ENCODE measurements around the gene SBF2.
"Not testable (repeated sequence)": the region's sequence is repeated elsewhere in the genome, so short reads cannot be mapped to it uniquely, and the experiment has no call there.

The SBF2 gene

GRCh38 chr11:9757809-9758636 is 536.0 kb downstream of the SBF2 start:
- DNase-seq: peak; percentile 93 to 96

- no peak for DNase-seq
Measured at GRCh38 chr11:9756878-9757277, 537.1 kb downstream of the SBF2 start.

GRCh38 chr11:9756461-9756860 is 537.6 kb downstream of the SBF2 start:
- no peak for DNase-seq

- no peak for DNase-seq
Measured at GRCh38 chr11:9755561-9756185, 538.3 kb downstream of the SBF2 start.

- DNase-seq: no peak
Measured at GRCh38 chr11:9754010-9754471, 540.0 kb downstream of the SBF2 start.

GRCh38 chr11:9753021-9753420 is 541.0 kb downstream of the SBF2 start:
- DNase-seq: no peak

GRCh38 chr11:9752091-9752490 is 541.9 kb downstream of the SBF2 start:
- no peak for DNase-seq

GRCh38 chr11:9750551-9750950 is 543.5 kb downstream of the SBF2 start:
- DNase-seq: no peak

GRCh38 chr11:9748361-9748970 is 545.6 kb downstream of the SBF2 start:
- peak; percentile 61 to 63 for DNase-seq

- no peak for DNase-seq
Measured at GRCh38 chr11:9747828-9748227, 546.2 kb downstream of the SBF2 start.

GRCh38 chr11:9747229-9747628 is 546.8 kb downstream of the SBF2 start:
- DNase-seq: no peak

GRCh38 chr11:9745411-9746211 is 548.4 kb downstream of the SBF2 start:
- no peak for DNase-seq

GRCh38 chr11:9743512-9743911 is 550.5 kb downstream of the SBF2 start:
- DNase-seq: not testable (repeated sequence)

- DNase-seq: no peak
Measured at GRCh38 chr11:9741260-9741659, 552.8 kb downstream of the SBF2 start.

- DNase-seq: no peak
Measured at GRCh38 chr11:9740202-9740883, 553.7 kb downstream of the SBF2 start.

- no peak for DNase-seq
Measured at GRCh38 chr11:9739123-9739900, 554.7 kb downstream of the SBF2 start.

- DNase-seq: no peak
Measured at GRCh38 chr11:9738707-9739106, 555.3 kb downstream of the SBF2 start.

- no peak for DNase-seq
Measured at GRCh38 chr11:9738116-9738515, 555.9 kb downstream of the SBF2 start.

- no peak for DNase-seq
Measured at GRCh38 chr11:9736365-9736764, 557.7 kb downstream of the SBF2 start.

GRCh38 chr11:9735919-9736318 is 558.1 kb downstream of the SBF2 start:
- no peak for DNase-seq

- DNase-seq: no peak
Measured at GRCh38 chr11:9735236-9735635, 558.8 kb downstream of the SBF2 start.

GRCh38 chr11:9733212-9733611 is 560.8 kb downstream of the SBF2 start:
- DNase-seq: no peak

All from stimulated activated CD4-positive, alpha-beta T cell treated with anti-CD3 and anti-CD28 coated beads, Interleukin-2, amount 100 ng/mL, for 24 hours (primary cell).